ENCODE data around the gene CD300C.

- TF ChIP-seq EZH2 (optimal IDR thresholded peaks at IDR 0.05; ENCODE audit: low read depth, low read length) (no peak), CTCF (IDR thresholded peaks at IDR 0.05; ENCODE audit: low read length) (no peak), EZH2phosphoT487 (IDR thresholded peaks at IDR 0.05; ENCODE audit: low read length) (no peak)
Measured at GRCh38 chr17:74502861-74503260, 43.1 kb downstream of the CD300C start.

Measured in MM.1S (cell line).